ENCODE data around the gene ABCA10. TPM values are rescaled to one million over a fixed set of nuclear protein-coding genes. Genes with fewer than 3 reads are reported as not detected.

ABCA10 gene
- total RNA-seq, 1 experiment from 2014 or later = 0.34 TPM

DNA sequence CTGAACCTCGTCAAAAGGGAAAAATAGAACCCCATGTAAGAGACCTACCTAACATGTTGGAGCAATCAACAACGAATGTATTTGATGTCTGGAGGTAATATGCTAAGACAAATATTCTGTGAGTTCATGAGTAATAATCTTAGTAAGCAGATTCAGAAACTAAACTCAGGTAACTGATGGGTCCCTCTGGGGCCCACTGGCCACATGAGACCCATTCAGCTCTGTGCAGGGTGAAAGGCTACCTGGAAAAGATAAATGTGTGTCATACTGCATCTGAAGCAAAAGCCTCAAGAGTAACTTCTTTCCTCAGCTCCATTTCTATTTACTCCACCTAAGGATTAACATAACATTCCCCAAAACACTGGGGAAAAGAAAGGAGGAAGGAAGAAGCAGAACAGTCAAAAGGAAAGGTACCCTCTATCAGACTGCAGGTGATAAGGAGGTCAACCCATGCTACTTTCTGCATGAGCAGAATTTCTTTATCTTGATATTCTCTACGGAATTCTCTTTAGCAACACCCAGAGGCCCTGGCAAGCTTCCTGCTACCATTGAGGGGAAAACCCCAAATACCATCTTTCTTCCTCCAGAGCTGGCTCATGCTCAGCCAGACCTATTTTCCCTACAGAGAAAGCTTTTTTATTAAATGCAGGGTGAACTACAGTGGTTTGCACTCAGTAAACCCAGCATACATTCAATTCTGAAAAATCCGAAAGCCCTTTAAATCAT lies 49.2 kb downstream of the ABCA10 start:
- Histone ChIP-seq H3K4me2 (ENCODE audit: low read length) (no peak overlapping the region), H2AFZ (ENCODE audit: low read depth, low read length, poor library complexity, severe bottlenecking) (no peak overlapping the region), H3K27ac (ENCODE audit: low read depth, low read length) (no peak overlapping the region), H3K9me2 (ENCODE audit: insufficient read depth) (no peaks in the 10 kb centered on the region), H3K79me2 (ENCODE audit: insufficient read depth, low read length) (no peaks in the 10 kb centered on the region), H3K36me3 (ENCODE audit: control insufficient read depth in 1 of 2, insufficient read depth in 2 of 2, low read length in 2 of 2) (no peaks in the 10 kb centered on the region), H3K9ac (ENCODE audit: low read length) (no peak overlapping the region), H4K20me1 (ENCODE audit: insufficient read depth) (no peaks in the 10 kb centered on the region), H3K9me3 (ENCODE audit: control insufficient read depth in 1 of 2, insufficient read depth in 1 of 2, low read depth in 1 of 2, low read length in 2 of 2) (no peaks in the 10 kb centered on the region), H3K27me3 (ENCODE audit: insufficient read depth, low read length) (no peaks in the 10 kb centered on the region), H3K4me3 (replicated peaks in 1 of 2; ENCODE audit: low read depth in 1 of 2, low read length in 2 of 2) (no peak overlapping the region), H3K4me1 (ENCODE audit: control insufficient read depth in 1 of 2, insufficient read depth in 2 of 2, low read length in 2 of 2) (peaks cover 7 to 16% of the 10 kb centered on the region in 2 experiments)
- no peak for TF ChIP-seq EZH2phosphoT487 (IDR thresholded peaks at IDR 0.05; ENCODE audit: borderline replicate concordance)
- no peak for TF ChIP-seq JUND (IDR thresholded peaks at IDR 0.05)
- TF ChIP-seq, protein P1, sequence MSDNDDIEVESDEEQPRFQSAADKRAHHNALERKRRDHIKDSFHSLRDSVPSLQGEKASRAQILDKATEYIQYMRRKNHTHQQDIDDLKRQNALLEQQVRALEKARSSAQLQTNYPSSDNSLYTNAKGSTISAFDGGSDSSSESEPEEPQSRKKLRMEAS (IDR thresholded peaks at IDR 0.05) = no peak
- TF ChIP-seq ZFX (IDR thresholded peaks at IDR 0.05) = no peak
- intact Hi-C loops (cut with micrococcal nuclease) = no loop called here
- CTCF ChIA-PET = no interaction called here
- RAD21 ChIA-PET (ENCODE audit: low non-redundant PET in 1 of 2, low total read pairs in 2 of 2, uncharacterized antibody in 2 of 2, unreplicated experiment in 2 of 2) = no interaction called here
- no TSS peak for BruUV-seq (replicated peaks)
- POLR2A ChIA-PET = no interaction called here
- ATAC-seq = no peak
- no peak for DNase-seq (ENCODE audit: low read depth, low spot score)

DNA sequence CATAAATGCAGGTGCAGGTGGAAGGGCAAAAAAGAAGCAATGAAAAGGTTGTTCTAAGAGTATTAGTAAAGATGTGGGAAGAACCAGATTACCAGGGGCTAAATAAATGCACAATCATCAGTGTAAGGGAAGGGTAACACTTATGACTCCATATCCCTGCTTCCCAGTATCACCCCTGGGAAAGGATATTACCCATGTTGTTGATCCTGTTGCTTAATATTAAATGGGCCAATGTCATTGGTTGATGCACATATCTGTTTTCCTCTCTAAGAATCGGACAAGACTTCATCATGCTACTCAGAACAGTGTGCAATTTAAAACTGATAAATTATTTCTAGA lies 52.2 kb downstream of the ABCA10 start:
- ChIA-PET CTCF (no interaction called here), RAD21 (ENCODE audit: low non-redundant PET in 1 of 2, low total read pairs in 2 of 2, uncharacterized antibody in 2 of 2, unreplicated experiment in 2 of 2) (no interaction called here), POLR2A (interaction anchor here (0.6 kb wide), 1 partner anchor 87 kb away, joined by 4 read pairs; no protein-coding TSS in a partner anchor)
- intact Hi-C loops (cut with micrococcal nuclease) = no loop called here
- Histone ChIP-seq H3K4me2 (ENCODE audit: low read length) (no peak overlapping the region), H3K9ac (ENCODE audit: low read length) (no peak overlapping the region), H3K36me3 (ENCODE audit: control insufficient read depth in 1 of 2, insufficient read depth in 2 of 2, low read length in 2 of 2) (no peaks in the 10 kb centered on the region), H3K9me2 (ENCODE audit: insufficient read depth) (no peaks in the 10 kb centered on the region; the same call in 1 of the 2 replicates), H3K4me3 (replicated peaks in 1 of 2; ENCODE audit: low read depth in 1 of 2, low read length in 2 of 2) (no peak overlapping the region), H3K9me3 (ENCODE audit: control insufficient read depth in 1 of 2, insufficient read depth in 1 of 2, low read depth in 1 of 2, low read length in 2 of 2) (no peaks in the 10 kb centered on the region), H3K4me1 (ENCODE audit: control insufficient read depth in 1 of 2, insufficient read depth in 2 of 2, low read length in 2 of 2) (peaks cover 7 to 16% of the 10 kb centered on the region in 2 experiments), H3K27ac (ENCODE audit: low read depth, low read length) (no peak overlapping the region), H2AFZ (ENCODE audit: low read depth, low read length, poor library complexity, severe bottlenecking) (peak overlapping the region; percentile 76), H3K79me2 (ENCODE audit: insufficient read depth, low read length) (no peaks in the 10 kb centered on the region), H4K20me1 (ENCODE audit: insufficient read depth) (no peaks in the 10 kb centered on the region), H3K27me3 (ENCODE audit: insufficient read depth, low read length) (no peaks in the 10 kb centered on the region)
- ATAC-seq (no peak), DNase-seq (ENCODE audit: low read depth, low spot score) (no peak)
- no TSS peak for BruUV-seq (replicated peaks)
- TF ChIP-seq POLR2AphosphoS5 (IDR thresholded peaks at IDR 0.05; ENCODE audit: low read depth, low read length) (no peak), SIN3A (IDR thresholded peaks at IDR 0.05; ENCODE audit: low read depth) (no peak), EZH2phosphoT487 (IDR thresholded peaks at IDR 0.05; ENCODE audit: borderline replicate concordance) (no peak), ELF1 (IDR thresholded peaks at IDR 0.05; ENCODE audit: borderline replicate concordance, low read depth) (no peak), RAD21 (IDR thresholded peaks at IDR 0.05; ENCODE audit: low read depth) (no peak), YY1 (IDR thresholded peaks at IDR 0.05; ENCODE audit: extremely low read depth, insufficient replicate concordance, low read depth, low read length) (no peak), JUND (IDR thresholded peaks at IDR 0.05) (no peak), POLR2A (IDR thresholded peaks at IDR 0.05; ENCODE audit: borderline replicate concordance, extremely low read depth, insufficient read depth, insufficient read length) (no peak), ZFX (IDR thresholded peaks at IDR 0.05) (no peak), SRF (IDR thresholded peaks at IDR 0.05; ENCODE audit: low read depth) (no peak)
- TF ChIP-seq, protein P2, sequence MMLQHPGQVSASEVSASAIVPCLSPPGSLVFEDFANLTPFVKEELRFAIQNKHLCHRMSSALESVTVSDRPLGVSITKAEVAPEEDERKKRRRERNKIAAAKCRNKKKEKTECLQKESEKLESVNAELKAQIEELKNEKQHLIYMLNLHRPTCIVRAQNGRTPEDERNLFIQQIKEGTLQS (IDR thresholded peaks at IDR 0.05) = no peak
- TF ChIP-seq, protein P3, sequence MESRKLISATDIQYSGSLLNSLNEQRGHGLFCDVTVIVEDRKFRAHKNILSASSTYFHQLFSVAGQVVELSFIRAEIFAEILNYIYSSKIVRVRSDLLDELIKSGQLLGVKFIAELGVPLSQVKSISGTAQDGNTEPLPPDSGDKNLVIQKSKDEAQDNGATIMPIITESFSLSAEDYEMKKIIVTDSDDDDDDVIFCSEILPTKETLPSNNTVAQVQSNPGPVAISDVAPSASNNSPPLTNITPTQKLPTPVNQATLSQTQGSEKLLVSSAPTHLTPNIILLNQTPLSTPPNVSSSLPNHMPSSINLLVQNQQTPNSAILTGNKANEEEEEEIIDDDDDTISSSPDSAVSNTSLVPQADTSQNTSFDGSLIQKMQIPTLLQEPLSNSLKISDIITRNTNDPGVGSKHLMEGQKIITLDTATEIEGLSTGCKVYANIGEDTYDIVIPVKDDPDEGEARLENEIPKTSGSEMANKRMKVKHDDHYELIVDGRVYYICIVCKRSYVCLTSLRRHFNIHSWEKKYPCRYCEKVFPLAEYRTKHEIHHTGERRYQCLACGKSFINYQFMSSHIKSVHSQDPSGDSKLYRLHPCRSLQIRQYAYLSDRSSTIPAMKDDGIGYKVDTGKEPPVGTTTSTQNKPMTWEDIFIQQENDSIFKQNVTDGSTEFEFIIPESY (IDR thresholded peaks at IDR 0.05; ENCODE audit: extremely low read depth, insufficient replicate concordance, low read length) = no peak
- TF ChIP-seq, protein P4, sequence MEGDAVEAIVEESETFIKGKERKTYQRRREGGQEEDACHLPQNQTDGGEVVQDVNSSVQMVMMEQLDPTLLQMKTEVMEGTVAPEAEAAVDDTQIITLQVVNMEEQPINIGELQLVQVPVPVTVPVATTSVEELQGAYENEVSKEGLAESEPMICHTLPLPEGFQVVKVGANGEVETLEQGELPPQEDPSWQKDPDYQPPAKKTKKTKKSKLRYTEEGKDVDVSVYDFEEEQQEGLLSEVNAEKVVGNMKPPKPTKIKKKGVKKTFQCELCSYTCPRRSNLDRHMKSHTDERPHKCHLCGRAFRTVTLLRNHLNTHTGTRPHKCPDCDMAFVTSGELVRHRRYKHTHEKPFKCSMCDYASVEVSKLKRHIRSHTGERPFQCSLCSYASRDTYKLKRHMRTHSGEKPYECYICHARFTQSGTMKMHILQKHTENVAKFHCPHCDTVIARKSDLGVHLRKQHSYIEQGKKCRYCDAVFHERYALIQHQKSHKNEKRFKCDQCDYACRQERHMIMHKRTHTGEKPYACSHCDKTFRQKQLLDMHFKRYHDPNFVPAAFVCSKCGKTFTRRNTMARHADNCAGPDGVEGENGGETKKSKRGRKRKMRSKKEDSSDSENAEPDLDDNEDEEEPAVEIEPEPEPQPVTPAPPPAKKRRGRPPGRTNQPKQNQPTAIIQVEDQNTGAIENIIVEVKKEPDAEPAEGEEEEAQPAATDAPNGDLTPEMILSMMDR (IDR thresholded peaks at IDR 0.05 in 2 of 3, conservative IDR thresholded peaks at IDR 0.05 in 1 of 3; ENCODE audit: borderline replicate concordance in 1 of 3, insufficient read depth in 1 of 3, low read depth in 2 of 3, low read length in 2 of 3) = no peak
